ENCODE data around the gene TCN2.

DNA sequence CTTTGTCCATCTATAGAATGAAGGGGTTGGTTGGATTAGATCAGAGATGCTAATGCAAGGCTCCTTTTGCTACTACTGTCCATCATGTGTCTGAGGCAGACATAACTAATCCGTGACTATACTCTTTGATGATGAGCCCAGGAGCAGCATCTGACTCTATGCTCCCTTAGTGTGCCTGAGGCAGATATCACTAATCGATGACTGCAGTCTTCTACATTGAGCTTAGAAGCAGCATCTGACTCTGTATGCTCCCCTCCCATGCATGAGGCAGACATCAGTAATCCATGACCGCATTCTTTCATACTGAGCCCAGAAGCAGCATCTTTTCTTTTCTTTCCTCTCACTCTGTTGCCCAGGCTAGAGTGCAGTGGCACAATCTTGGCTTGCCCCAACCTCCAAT is 4.2 kb downstream of the TCN2 start:
- TF ChIP-seq CTCF (IDR thresholded peaks at IDR 0.05; ENCODE audit: borderline replicate concordance, extremely low read depth, low read length, poor library complexity, severe bottlenecking) (no peak), EZH2 (IDR thresholded peaks at IDR 0.05; ENCODE audit: borderline replicate concordance, low read depth, low read length, severe bottlenecking) (no peak)

Data from DND-41 (cell line).